GM19193 (cell line): Measurements from ENCODE around the gene TTLL4.

ENCODE experiments used
- POLR2A ChIP-seq: IDR thresholded peaks from 4 replicates; pipeline ENCODE4 v1.6.1; 2011; ENCODE audit not compliant: insufficient read depth, insufficient read length; ENCODE audit errors: extremely low read depth

Gene TTLL4

DNA sequence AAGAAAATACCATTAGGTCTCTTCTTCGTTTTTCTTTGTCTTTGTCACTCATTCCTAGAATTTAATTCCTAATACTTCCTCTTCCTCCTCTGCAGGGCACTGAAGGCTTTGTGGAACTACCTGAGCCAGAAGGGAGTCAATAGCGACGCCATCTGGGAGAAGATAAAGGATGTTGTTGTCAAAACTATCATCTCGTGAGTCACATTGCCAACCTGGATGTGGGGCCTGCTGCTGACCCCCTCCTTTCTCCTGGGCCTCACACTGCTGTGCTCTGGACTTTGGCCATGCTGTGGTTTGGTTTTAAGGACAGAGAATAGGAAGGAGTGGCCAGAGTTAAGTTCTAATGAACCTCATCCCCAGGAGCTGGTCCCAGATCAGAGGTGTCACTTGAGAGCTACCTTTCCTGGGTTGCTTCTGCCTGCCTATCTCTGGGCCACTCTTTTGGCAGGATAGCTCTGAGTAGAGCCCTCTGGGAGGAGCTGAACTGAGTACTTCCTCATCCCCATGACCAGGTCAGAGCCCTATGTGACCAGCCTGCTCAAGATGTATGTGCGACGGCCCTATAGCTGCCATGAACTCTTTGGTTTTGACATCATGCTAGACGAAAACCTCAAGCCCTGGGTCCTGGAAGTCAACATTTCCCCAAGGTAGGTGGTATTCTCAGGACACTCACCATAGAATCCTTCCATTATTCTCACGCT, 38.3 kb downstream of the TTLL4 start:
- no peak for TF ChIP-seq POLR2A

DNA sequence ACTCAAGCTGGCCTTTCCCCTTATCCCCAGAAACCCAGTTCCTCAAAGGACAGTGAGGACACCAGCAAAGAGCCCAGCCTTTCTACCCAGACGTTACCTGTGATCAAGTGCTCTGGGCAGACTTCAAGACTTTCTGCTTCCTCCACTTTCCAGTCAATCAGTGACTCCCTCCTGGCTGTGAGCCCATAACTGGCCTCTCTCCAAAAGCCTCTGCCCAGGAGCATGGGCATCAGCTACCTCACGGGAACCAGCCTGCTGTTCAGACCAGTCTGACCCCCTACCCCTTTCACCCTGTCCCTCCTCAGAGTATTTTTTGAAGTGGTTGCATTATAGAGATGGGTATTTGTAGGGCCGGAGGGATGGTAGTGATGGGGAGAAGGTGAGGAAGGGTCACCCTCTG, 43.6 kb downstream of the TTLL4 start:
- no peak for TF ChIP-seq POLR2A

DNA sequence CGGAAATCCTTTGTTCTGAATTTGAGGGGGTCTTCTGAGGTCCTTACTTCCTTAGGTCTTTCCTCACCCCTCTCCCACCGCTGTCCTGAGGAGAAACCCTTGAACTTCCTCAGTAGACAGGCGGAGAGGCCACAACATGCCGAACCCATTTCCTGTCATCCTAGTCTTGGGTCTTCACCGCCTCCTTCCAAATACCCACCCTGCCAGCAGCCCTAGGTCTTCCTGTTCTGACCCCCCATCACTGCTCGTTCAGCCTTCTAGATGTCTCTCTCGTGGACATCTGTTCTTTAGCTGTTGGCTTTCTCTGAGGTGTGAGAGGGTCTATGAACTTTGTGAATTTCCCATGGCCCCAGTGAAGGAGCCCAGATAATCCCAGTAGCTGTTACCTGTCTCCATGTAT, 44.1 kb downstream of the TTLL4 start:
- TF ChIP-seq POLR2A, result no peak

GRCh38 chr2:218755198-218755566, 44.5 kb downstream of the TTLL4 start:
- TF ChIP-seq POLR2A, result no peak

DNA sequence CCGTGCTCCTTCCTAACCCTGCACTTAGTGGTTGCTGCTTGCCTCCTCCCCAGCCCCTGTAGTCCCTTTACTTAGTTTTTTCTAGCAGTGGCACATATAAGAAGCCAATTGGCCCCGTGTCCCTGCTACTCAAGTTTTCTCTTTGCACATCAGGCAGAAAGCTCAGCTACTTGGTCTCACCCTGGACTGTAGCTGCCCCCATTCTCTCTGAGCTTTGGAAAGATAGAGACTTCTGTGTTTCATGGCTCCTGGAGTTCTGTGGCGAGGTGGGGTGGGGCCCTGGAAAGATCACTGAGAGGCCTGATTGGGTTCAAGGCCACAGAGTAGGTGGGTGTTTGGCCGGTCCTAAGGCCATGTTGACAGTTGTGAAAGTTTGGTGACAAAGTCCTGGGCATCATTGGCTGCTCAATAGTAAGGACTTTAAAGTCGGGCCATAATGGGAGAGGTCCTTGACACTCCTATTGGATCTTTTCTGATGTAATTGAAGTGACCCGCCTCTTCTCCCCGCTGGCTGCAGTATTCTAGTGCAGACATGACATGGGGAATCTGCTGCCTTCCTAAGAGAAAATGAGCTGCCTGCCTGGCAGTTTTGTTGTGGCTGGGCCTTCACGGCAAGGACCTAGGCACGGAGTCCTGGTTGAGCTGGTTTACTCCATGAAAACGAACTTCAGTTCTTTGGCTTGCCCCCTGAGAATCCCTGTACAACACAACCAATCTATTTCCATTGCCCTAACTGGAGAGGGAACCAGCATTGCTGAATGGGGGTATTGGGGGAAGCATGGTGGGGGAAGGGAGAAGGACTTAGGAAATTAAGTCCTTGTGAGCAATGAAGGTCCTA, 45.2 kb downstream of the TTLL4 start:
- TF ChIP-seq POLR2A, result no peak

GRCh38 chr2:218756599-218757377, 46.2 kb downstream of the TTLL4 start:
- no peak for TF ChIP-seq POLR2A

- TF ChIP-seq POLR2A, result no peak
These were observed 51.2 kb downstream of the TTLL4 start for GRCh38 chr2:218761795-218762194.

- TF ChIP-seq POLR2A, result no peak
These were observed 63.2 kb downstream of the TTLL4 start for GRCh38 chr2:218773881-218774280.

DNA sequence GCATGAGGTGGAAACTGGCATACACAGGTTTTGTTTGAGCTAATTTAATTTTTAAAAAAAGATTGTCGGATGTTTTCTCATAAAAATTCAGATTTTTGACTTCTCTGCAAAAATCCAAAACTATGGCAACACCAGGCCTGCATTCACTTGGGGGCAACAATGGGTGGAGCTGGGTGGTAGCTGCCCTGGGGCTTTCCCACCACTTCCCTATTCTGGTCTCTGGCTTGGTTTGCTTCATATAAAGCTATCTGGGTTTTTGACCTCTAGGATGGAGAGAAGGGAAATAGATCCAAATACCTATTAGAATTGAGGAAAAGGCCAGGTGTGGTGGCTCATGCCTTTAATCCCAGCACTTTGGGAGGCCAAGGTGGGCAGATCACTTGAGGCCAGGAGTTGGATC, 65.9 kb downstream of the TTLL4 start:
- TF ChIP-seq POLR2A, result no peak

- no peak for TF ChIP-seq POLR2A
These were observed 66.8 kb downstream of the TTLL4 start for GRCh38 chr2:218777276-218777990.

DNA sequence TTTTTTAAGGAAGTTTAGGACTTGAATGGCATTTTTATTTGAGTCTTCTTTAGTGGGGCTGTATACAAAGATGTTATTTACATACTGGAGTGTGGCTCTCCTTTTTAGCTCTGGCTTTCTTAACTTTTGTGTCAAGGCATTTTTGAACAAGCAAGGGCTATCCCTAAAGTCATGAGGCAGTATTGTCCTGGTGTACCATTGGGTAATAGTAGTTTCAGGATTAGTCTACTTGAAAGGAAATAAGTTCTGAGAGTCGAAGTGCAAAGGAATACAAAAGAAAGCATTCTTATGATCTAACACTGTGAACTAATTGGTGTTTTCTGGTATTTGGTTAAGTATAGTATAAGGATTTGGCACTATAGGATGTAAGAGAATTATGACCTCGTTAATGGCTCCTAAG, 69.4 kb downstream of the TTLL4 start:
- no peak for TF ChIP-seq POLR2A

DNA sequence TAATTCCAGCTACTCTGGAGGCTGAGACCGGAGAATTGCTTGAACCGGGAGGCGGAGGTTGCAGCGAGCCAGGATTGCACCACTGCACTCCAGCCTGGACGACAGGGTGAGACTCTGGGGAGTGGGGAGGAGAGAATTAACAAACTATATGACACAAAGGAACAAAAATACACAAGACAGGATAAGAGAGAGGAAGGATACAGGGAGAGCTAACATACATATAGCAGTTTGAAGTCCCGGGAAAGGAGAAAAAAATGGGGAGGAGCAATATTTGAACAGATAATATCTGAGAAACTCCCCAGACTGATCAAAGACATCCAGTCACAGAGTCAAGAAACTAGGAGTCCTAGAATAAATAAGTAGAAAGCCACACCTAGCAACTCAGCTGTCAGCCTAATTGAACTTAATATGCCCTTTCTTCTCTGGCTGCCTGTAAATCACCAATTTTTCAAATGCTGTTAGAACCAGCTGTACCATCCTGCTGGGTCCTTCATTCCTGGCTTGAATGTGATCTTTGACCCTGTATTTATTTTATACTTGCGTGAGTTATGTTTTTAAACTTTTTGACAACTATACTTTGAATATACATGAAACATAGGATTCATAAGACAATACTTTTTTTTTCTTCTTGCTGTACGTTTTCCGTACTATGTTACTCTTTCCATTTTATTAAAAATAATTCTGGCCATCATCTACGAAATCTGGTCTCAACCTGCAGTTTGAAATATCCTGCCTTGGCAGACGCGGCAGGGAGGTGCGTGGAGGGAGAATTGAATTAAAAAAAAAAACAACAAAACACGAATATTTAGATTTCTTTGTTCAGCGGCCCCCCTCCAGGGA, 70.4 kb downstream of the TTLL4 start:
- no peak for TF ChIP-seq POLR2A

DNA sequence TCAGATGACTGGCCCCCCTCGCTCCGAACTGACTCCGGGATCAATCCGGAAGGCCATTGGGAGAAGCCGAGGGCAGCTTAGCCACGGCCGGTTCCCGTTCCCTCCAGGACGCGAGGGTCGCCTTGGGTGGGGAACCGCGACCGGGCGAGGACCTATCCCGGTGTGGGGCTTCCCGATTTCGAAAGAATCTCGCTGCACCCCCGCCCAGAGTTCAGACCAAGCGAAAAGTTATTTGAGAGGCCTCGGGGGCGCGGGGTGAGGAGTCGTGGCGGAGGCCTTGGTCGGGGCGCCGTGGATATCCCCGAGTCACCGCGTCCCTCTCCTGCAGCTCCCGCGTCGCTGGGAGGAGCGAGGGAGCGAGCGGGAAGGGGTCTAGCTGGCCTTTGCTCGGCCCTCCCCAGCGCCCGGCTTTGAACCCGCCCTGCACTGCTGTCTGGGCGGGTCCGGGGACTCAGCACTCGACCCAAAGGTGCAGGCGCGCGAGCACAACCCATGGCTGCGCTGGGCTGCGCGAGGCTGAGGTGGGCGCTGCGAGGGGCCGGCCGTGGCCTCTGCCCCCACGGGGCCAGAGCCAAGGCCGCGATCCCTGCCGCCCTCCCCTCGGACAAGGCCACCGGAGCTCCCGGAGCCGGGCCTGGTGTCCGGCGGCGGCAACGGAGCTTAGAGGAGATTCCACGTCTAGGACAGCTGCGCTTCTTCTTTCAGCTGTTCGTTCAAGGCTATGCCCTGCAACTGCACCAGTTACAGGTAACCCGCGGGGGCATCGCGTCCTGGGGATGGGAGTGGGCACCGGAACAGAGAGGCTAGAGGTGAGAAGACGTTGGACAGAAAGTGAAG, 71.3 kb downstream of the TTLL4 start, which contains the start of gene CYP27A1:
Gene CYP27A1, plus strand, starts transcription at position 457 of the 837 bp plus-strand sequence. Its CDS starts 36 bp downstream, at position 493.
- no peak for TF ChIP-seq POLR2A
